ENCODE data around the gene TMPRSS13.

GRCh38 chr11:117927926-117928325 lies 1.3 kb downstream of the TMPRSS13 start:
- TF ChIP-seq EP300 (IDR thresholded peaks at IDR 0.05) (no peak), CTCF (IDR thresholded peaks at IDR 0.05) (no peak)

Measured in gastroesophageal sphincter (tissue), 3 donors.